HG03432 (cell line): ENCODE results near the gene STXBP4.

Experiments used
- ATAC-seq: cut with Tn5 transposase; IDR thresholded peaks from one replicate; pipeline ENCODE4 v1.9.1; 2021; ENCODE audit warnings: mild to moderate bottlenecking, moderate library complexity; ENCODE audit not compliant: unreplicated experiment

The STXBP4 gene

GRCh38 chr17:55216888-55217287 lies 248.3 kb downstream of the STXBP4 start:
- ATAC-seq, result no peak

DNA sequence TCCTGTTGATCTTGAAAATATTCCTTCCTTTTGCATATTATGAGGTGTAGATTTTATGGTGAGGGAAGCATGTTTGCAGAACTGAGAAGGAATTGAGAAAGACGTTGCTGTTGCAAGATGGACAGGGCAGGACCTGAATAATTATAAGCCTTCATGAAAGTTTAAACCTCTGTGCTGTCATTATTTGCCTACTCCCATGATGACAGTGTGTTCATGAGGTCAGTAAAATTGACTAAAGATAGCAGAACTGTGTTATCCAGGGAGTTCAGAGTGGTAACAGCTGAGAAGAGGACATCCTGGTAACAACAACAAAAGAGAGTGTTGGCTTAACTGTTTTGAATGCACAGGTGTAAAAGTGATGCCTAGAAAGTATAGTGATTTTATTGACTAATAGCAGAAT lies 250.9 kb downstream of the STXBP4 start:
- ATAC-seq, result no peak

DNA sequence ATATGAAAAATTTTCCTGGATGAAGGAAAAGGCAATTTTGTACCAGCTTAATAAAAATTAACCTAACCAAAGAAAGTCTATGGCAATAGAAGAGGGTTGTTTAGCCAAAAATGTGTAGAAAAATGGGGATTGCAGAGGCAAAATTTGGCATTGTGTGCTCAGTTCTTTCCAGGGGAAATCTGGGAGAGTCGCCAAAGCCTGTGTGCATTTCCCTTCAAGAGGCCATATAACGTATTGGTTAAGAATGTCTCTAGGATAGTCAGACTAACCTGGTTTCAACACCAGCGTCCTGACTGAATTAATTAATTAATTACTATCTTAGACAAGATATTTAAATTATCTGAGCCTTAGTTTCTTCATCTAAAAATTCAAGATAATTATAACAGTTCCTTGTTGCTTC lies 251.4 kb downstream of the STXBP4 start:
- ATAC-seq, result no peak
